Right lobe of liver (tissue), 4 donors: ENCODE data around the gene CFP.

Experiments
- POLR2A ChIP-seq: fragments of 450-650 bp; IDR thresholded peaks from one replicate; pipeline ENCODE4 v1.6.1; 2017; ENCODE audit warnings: antibody characterized with exemption, mild to moderate bottlenecking
- TF ChIP-seq, protein P1 (sequence below), 4 donors: fragments of 200-600 bp in 3 of 4; fragments of 450-650 bp in 1 of 4; IDR thresholded peaks; one replicate each; pipeline versions ENCODE4 v1.5.1 to v1.8.0; 2016 to 2022; ENCODE audit warnings: antibody characterized with exemption in 4 of 4, mild to moderate bottlenecking in 2 of 4
- donor health status: DM: no; HTN: no; CAD: no.
- donor health status: DM: no; HTN: no; CAD: no.
- donor health status: DM: no; HTN: yes; CAD: no.

DNA sequence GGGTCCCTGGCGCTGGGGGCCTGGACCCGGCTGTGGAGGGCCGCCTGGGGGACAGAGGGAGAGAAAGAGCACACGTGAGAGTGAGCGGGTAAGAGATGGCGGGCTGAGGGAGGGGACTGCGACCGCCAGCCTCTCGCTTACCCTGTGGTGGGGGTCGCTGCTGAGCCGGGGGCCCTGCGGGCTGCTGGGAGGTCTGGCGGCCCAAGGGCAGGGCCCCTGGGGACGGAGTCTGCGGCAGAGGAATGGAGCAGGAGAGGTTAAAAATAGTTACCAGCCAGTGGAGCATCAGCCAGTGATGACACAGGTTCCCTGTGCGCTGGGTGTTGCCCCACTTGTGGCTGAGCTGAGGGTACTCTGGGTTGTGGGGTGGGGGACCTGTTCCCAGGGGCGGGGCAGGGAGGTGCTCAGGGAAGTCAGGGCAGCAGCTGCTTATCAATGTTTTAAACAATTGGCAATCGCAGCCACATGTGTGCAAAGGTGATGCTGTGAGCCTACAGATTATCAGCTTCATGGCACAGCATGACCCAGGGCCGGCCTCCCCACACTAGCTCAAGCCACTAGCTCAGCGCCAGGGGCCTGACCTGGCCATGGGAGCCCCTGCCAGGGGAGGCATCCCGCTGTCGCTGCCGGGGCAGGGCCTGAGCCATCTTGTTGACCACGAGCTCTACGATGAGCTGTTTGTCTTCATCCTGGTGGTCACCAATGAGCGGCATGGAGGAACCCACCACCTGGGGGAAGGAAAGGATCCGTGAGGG, 55.0 kb downstream of the CFP start:
- TF ChIP-seq, protein P1, sequence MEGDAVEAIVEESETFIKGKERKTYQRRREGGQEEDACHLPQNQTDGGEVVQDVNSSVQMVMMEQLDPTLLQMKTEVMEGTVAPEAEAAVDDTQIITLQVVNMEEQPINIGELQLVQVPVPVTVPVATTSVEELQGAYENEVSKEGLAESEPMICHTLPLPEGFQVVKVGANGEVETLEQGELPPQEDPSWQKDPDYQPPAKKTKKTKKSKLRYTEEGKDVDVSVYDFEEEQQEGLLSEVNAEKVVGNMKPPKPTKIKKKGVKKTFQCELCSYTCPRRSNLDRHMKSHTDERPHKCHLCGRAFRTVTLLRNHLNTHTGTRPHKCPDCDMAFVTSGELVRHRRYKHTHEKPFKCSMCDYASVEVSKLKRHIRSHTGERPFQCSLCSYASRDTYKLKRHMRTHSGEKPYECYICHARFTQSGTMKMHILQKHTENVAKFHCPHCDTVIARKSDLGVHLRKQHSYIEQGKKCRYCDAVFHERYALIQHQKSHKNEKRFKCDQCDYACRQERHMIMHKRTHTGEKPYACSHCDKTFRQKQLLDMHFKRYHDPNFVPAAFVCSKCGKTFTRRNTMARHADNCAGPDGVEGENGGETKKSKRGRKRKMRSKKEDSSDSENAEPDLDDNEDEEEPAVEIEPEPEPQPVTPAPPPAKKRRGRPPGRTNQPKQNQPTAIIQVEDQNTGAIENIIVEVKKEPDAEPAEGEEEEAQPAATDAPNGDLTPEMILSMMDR (IDR thresholded peaks at IDR 0.05) = no peak
- TF ChIP-seq POLR2A = no peak
